Gastroesophageal sphincter (tissue), 3 donors: ENCODE results near the gene STK24.

Experiments
- CTCF ChIP-seq, 4 experiments: fragments of 200-600 bp in 2 of 4; fragments of 450-650 bp in 2 of 4; sonication (generic) in 1 of 4; IDR thresholded peaks; one replicate each; pipeline ENCODE4 v1.5.1; 2017 to 2019; ENCODE audit warnings: antibody characterized with exemption in 4 of 4, mild to moderate bottlenecking in 2 of 4, moderate library complexity in 2 of 4
- POLR2A ChIP-seq, 2 donors: fragments of 450-650 bp; IDR thresholded peaks; one replicate each; pipeline ENCODE4 v1.6.1; 2017; ENCODE audit warnings: antibody characterized with exemption in 2 of 2, mild to moderate bottlenecking in 2 of 2, moderate library complexity in 1 of 2
- POLR2AphosphoS5 ChIP-seq: sonication (generic); formaldehyde crosslinking; IDR thresholded peaks from one replicate; pipeline ENCODE4 v1.6.1; 2017; ENCODE audit warnings: antibody characterized with exemption

GRCh38 chr13:98407575-98407974, 169.3 kb downstream of the STK24 start:
- TF ChIP-seq CTCF (IDR thresholded peaks at IDR 0.05) = no peak
- no peak for TF ChIP-seq POLR2A (IDR thresholded peaks at IDR 0.05)
- TF ChIP-seq POLR2AphosphoS5 = no peak
